Right ventricle myocardium superior (tissue), 1 donor: ENCODE measurements around the gene EPHB2. TPM values are rescaled to one million over a fixed set of nuclear protein-coding genes. Genes with fewer than 3 reads are reported as not detected.
A peak's percentile ranks its signal among the peaks of the same experiment; 100 is the strongest.

Source experiments
- ATAC-seq: fragments of 200-7000 bp; cut with Tn5 transposase; one replicate; pipeline ENCODE4 v1.9.1; 2020; ENCODE audit warnings: mild to moderate bottlenecking; ENCODE audit not compliant: poor library complexity
- DNase-seq: peaks from one replicate; pipeline ENCODE4 v3.0.0-alpha.2; 2020
- intact Hi-C: fragments of 100-400 bp; cut with DNase I; formaldehyde crosslinking; loops from one replicate; pipeline ENCODE4 v1.11.2; 2022
- total RNA-seq: library from RNA; stranded (reverse); fragmentation: NEBNext Ultra II Directional; extraction: Animal tissue kit (Norgen Biotek cat#: 25700); gene quantifications from one replicate; pipeline ENCODE4 v1.2.1, GENCODE V29; 2021
- donor health status: DM: no; HTN: yes; CAD: no; lungs with severe emphysema.

The EPHB2 gene
- total RNA-seq, 1 donor from 2014 or later = 2.7 TPM

DNA sequence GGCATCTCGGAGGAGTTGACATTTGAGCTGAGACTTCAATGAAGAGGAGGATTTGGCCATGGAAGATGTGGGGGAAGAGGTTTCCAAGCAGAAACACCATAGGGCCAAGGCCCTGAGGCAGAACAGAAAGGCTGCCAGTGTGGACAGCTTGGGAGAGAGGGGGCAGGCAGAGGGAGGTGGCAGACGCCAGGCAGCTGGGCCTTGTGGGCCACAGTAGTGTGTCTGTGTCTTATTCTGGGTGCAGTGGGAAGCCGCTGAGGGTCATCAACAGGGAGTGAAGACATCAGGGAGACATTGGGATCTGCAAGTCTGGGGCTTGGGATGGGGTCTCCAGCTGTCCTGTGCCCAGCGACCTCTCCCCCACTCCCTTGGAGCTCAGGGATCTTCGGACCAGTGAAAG, 165.2 kb downstream of the EPHB2 start:
- no peak for ATAC-seq
- DNase-seq = no peak
- intact Hi-C loops = no loop called here

DNA sequence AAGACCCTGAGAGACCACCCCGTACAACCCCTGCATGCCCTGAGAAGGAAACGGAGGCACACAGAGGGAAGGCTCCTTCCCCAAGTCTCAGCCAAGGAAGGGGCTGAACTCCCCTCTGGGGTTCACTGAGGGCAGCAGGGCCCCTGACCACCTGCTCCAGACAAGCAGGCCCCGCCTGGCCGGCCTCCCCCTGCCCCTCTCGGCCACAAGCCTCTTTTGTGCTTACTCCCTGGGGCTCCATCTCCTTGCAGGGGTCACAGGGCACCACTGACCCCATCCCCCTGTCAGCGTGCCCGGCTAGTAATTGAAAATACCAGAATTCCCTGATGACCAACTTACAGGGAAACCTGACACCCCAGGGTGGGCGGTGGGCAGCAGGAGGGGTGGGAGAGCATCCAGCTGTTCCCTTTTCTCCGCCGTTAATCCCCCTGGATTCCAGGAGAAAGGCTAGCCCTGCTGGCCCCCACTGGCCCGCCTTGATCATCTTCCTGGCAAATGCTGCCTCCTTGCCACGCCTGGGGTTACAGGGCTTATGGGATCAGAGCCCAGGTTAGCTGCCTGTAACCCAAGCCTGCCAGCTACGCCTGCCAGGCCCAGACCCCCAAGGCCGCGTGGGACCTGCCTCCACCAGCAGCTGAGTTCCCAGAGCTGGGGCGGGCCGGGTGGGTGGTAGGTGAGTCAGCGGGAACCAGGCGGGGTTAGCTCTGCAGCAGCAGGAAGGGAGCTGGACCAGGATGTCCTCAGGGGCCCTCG, 165.9 kb downstream of the EPHB2 start:
- DNase-seq = no peak
- no peak for ATAC-seq
- intact Hi-C loops = no loop called here

DNA sequence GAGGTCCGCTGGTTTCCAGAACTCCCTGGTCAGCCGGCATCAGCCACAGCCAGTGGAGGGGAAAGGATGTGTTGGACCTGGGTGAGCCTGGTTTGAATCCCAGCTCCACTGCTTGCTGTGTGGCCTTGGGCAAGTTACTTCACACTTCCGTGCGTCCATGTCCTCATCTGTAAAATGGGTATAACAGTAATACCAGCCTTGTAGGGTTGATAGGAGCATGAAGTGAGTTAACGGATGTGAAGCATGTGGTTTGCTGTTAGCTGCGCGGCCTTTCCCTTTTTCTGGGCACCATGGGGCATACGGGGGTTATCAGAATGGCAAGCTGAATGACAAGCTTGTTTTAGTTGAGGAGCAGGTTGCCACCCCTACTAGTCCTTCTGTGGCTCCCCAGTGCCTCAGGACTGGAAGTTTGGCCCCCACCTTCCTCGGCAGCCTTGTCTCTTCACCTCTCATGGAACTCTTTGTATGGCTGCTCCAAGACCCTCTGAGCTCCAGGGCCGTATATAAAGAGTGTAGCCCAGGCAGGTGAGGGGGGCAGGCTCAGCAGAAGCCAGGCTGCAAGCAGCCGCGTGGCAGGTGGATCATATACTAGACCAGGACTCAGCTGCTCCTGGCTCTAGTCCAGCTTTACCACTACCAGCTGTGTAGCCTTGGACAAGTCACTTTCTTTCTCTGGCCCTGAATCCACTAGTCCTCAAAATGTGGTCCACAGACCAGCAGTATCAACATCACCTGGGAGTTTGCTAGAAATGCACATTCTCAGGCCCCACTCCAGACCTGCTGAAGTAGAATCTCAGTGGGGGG, 166.7 kb downstream of the EPHB2 start:
- intact Hi-C loops = no loop called here
- ATAC-seq (no peak), DNase-seq (no peak)

DNA sequence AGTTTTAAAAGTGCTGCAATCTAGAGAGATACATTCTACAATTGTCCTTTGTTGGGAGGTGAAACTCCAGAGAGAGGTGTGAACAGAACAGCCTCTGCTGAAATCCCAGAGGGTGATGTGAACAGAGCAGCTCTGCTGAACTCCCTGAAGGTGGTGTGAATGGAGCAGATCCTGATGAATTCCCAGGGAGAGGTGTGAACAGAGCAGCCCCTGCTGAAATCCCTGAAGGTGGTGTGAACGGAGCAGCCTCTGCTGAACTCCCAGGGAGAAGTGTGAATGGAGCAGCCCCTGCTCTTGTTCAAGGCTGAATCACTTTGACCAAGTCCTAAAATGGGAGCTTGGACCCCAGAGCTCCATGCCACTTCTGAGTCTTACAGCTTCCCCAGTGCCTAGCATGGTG, 167.3 kb downstream of the EPHB2 start:
- DNase-seq (no peak), ATAC-seq (no peak)
- intact Hi-C loops = no loop called here

DNA sequence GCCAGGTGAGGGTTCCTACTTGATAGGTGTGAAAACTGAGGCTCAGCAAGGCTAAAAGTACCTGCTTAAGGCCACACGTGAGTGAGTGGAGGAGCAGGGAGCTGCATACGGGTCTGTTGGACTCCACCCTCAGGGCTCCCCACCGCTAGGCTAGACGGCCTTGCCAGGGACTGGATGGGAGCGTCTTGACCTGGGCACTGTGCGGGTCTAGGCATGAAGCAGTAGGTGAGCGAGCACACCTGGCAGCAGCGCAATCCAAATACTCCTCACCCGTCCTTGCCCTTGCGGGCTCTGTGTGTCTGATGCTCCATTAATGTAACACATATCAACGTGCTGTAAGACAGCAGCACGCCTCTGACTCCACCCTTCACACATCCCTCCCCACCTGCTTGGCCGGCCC, 168.0 kb downstream of the EPHB2 start:
- intact Hi-C loops = no loop called here
- DNase-seq (no peak), ATAC-seq (no peak)

DNA sequence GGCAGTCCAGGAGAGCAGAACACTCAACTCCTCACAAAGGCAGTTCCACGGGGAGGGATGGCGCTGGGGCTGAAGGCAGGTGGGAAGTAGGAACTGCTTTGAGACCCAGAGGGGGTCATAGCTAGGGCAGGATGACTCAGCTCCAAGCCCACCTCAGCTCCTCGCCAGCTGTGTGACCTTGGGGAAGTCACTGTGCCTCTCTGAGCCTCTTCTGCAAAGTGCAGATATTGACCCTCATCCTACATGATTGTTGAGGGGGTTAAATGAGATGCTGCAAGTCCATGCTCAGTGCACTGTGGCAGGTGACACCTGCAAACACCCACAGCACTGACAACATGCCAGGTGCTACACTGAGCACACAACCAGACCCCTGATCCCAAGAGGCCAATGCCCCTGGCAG, 168.8 kb downstream of the EPHB2 start:
- intact Hi-C loops = no loop called here
- ATAC-seq (no peak), DNase-seq (no peak)

DNA sequence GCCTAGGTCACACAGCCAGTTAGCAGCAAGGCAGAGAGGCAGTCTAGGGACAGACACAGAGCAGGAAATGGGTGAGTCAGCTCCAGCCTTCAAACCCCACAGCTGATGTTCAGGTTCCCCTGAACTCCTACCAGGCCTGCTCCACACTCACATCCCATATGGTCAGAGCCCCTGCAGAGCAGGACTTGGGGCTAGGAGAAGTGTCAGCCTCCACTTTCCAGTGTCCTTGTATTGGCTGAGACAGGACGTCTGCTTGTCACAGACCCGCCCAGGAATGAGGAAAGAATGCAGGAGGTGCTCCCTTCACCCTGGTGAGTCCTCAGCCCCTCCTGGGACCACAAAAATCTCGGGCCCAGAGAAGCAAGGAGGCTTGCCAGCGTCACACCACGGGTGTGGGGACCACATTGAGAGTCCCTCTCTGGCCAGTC, 169.5 kb downstream of the EPHB2 start:
- DNase-seq (no peak), ATAC-seq (no peak)
- intact Hi-C loops = no loop called here

DNA sequence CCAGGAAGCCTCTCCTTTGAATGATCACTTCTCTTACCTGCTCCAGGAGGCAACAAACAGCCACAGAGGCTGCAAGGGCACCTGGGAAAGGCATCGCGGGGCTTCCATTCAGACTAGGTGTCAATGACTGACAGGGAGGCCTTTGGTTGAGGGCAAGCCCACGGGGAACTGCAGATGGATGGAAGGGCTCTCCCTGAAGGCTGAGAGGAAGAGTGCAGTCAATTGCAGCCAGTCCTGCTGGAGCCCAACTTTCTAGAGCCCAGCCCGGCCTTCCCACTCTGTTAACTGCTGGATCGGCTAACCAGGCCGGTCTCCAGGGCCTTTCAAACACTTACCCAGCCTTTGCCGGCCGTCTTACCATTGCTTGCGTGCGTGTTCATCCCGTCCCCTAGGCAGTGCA, 172.8 kb downstream of the EPHB2 start:
- DNase-seq = no peak
- intact Hi-C loops = no loop called here
- ATAC-seq = no peak

DNA sequence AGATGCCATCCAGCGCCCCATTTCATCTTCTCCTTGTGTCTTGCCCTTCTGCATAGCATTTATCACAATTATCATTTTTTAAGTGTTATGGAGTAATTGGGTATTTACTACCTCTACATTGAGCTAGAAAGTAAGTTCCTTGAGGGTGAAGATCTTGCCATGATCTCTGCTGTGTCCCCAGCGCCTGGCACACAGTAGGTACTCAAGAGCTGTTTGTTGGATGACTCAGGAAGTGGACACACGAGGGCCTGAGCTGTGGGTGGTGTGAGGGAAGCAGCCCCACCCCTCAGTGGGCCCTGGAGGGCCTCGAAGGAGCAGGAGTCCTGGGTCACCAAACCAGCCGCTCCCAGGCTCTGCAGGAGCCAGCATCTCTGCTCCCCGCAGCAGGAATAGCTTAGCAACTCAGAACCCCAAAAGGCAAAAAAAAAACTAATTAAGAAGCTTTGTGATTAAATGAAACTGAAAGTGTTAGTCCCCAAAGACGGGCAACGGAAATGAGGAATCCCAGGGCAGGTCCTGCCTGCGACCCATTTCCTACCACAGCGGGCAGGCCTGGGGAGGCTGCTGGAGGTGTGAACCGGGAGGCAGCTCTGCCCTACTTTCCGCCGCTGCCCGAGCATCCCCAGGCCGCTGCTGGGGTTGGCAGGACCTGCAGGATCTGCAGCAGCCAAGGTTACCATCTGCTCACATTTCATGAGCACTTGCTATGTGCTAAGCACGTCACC, 174.3 kb downstream of the EPHB2 start:
- DNase-seq (no peak), ATAC-seq (no peak)
- intact Hi-C loops = loop anchor here (5.0 kb wide), 1 partner anchor 183 kb away; no protein-coding TSS in a partner anchor

DNA sequence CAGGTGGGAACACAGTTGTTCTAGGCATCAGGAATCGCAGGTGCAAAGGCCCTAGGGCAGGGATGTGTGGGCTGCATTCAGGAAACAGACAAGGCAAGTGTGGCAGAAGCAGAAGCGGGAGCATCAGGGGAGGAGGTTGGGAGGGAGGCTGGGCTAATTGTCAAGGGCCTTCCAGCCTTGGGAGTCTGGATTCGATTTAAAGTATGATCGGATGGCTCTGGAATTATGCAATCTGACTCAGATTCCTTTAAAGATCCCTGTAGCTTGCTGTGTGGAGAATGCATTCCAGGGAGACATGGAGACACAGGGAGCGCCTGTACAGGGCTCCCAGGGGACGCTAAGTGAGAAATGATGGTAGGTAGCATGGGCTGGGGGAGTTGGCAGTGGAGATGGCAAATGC, 175.6 kb downstream of the EPHB2 start:
- no peak for DNase-seq
- no peak for ATAC-seq
- intact Hi-C loops = loop anchor here (5.0 kb wide), 1 partner anchor 184 kb away; no protein-coding TSS in a partner anchor

DNA sequence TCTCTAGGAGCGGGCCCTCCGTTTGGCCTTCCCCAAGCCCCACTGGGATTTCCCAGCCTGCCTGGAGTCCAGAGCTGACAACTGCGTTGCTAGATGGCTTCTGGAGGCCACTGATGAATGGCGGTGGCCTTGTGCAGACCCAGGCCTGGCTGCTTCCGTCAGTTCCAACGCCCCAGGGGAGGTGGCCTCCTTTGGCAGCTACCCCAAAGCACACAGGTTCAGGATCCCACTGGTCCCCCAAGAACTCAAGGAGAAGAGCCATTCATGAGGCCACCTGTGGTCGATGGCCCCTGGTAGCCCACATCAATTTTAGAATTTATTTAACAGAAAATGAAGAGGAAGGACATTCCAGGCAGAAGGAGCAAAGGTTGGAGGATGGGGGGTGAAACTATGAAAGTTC, 176.9 kb downstream of the EPHB2 start:
- no peak for ATAC-seq
- no peak for DNase-seq
- intact Hi-C loops = loop anchor here (5.0 kb wide), 1 partner anchor 185 kb away; no protein-coding TSS in a partner anchor

DNA sequence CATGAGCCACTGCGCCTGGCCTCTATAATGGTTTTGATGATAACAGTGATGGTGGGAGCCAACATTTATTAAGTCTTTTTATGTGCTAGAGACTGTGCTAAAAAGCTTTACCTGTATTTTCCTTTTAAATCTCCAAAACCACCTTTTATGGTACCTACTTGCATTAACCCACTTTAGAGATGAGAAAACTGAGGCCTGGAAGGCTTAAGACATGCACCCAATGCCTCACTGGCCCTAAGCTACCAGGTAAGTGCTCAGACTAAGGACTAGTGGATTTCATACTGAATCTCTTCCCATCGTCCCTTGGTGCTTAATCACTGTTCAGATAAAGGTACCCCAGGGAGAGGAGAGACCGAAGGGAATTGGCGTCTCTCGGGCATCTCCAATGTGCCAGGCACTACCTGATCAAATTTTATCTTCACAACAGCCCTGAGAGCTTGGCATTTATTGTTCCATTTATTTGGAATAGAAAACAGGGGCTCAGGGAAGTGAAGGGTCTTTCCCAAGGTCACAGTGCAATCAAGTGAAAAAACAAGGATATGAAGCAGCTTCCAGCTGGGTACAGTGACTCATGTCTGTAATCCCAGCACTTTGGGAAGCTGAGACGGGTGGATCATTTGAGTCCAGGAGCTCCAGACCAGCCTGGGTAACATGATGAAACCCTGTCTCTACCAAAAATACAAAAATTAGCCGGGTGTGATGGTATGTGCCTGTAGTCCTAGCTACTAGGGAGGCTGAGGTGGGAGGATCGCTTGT, 177.9 kb downstream of the EPHB2 start:
- intact Hi-C loops = loop anchor here (5.0 kb wide), 1 partner anchor 186 kb away; no protein-coding TSS in a partner anchor
- no peak for DNase-seq
- ATAC-seq = no peak

DNA sequence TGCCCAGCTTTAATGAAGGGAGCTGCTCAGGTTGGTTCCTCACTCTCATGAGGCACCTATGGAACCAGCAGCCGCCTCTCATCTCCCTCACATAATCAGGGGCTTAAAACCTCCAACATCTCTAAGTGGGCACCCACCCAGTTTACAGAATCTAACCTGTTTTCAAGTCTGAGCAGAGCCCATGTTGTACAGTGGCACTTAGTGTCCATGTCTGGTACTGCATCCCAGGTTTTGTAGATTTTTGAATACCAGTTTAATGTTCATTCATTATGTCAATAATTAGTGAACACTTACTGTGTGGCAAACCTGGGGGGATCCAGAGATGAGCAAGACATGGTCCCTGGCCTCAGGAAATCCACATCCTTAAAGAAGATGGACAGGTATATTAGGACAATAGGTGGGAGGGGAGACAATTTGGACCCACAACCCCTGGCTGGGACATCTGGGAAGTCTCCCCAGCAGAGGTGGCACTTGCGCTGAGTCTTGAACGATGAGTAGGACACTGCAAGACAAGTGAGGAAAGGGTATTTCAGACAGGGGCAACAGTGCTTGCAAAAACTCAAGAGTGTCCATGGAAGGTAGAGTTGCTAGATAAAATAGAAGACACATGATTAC, 178.7 kb downstream of the EPHB2 start:
- intact Hi-C loops = loop anchor here (5.0 kb wide), 1 partner anchor 187 kb away; no protein-coding TSS in a partner anchor
- ATAC-seq (peak; percentile 71), DNase-seq (no peak)

DNA sequence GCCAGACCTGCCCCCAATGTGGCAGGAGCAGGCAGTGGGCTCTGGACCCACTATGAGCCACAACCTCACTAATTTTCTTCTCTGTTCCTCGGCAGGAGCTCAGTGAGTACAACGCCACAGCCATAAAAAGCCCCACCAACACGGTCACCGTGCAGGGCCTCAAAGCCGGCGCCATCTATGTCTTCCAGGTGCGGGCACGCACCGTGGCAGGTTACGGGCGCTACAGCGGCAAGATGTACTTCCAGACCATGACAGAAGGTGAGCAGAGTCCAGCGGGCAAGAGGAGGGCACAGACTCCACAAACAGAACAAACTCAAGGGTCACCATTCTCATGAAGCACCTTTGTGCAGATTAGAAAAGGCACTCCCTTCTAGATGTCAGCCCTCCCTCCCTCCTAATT, 182.2 kb downstream of the EPHB2 start:
- ATAC-seq = no peak
- no peak for DNase-seq
- intact Hi-C loops = no loop called here

DNA sequence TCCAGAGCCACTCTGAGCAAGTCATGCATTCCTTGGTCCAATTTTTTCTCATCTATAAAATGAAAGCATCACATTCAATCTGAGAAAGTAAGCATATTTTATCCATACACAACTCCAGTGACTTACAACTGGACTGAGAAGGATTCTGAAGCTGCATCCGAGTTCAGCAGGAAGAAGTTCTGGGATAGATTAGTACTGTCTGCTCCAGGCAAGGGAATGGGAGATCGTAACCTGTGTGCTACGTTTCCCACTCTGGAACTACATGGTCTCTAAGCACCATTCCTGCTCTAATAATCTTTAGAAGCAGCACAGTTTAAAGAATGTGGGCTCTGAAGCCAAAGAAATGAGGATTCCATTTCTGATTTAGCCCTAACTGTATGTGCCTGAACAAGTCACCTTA, 182.7 kb downstream of the EPHB2 start:
- ATAC-seq (no peak), DNase-seq (no peak)
- intact Hi-C loops = no loop called here

DNA sequence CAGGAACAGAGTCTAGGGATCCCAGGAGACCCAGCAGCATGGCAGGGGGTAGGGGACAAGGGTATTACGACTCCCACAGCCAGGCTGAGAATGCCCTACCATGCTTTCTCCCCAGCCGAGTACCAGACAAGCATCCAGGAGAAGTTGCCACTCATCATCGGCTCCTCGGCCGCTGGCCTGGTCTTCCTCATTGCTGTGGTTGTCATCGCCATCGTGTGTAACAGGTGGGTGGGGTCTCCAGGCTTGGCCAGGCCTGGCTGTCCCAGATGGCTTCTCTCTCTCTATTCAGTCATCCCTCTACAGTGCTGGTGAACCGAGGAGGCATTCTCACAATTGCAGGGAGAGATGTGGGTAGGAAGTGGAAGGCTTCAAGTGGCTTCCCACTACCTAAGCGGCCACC, 184.7 kb downstream of the EPHB2 start:
- no peak for DNase-seq
- intact Hi-C loops = no loop called here
- ATAC-seq = peak; percentile 25

DNA sequence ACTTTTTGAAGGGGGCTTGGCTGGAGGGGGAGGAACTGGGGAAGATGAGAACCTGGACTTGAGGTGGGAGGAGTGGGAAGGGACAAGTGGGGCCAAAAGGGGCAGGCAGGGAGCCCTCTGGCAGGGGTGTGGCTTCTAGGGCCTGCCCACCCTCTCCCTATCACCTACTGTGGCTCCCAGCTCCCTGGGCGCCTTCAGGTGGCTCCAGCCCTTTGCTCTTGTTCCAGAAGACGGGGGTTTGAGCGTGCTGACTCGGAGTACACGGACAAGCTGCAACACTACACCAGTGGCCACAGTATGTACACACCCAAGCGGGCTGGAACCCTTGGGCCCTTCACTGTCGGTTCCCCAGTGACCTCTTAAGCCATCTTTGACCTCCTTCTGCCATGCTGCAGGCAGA, 185.5 kb downstream of the EPHB2 start:
- DNase-seq (no peak), ATAC-seq (no peak)
- intact Hi-C loops = no loop called here

DNA sequence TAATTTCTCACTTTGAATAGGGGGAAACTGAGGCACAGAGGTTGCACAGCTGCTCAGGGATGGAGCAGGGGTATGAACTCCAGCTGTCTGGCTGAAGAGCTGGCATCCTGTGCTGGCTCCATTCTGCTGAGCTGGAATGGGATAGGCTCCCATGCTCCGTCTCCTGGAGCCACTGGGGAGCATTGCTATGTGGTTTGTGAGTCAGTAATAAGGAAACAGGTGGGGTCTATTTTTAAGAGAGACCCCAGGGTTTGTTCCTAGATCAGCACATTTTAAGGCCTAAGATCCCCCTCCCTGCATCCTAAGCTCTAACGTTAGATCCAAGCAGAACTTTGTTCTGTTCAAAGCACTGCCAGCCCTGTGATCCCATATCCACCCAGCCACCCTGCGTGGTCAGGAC, 189.8 kb downstream of the EPHB2 start:
- intact Hi-C loops = no loop called here
- DNase-seq (no peak), ATAC-seq (no peak)
